Measurements from ENCODE around the gene ADAM20. TPM values are rescaled to one million over a fixed set of nuclear protein-coding genes. Genes with fewer than 3 reads are reported as not detected.
"Not testable (repeated sequence)": the region's sequence is repeated elsewhere in the genome, so short reads cannot be mapped to it uniquely, and the experiment has no call there.

The ADAM20 gene
- total and polyA plus RNA-seq, 4 experiments from 2014 or later, result 1.6 to 1.7 TPM; not detected in 2

DNA sequence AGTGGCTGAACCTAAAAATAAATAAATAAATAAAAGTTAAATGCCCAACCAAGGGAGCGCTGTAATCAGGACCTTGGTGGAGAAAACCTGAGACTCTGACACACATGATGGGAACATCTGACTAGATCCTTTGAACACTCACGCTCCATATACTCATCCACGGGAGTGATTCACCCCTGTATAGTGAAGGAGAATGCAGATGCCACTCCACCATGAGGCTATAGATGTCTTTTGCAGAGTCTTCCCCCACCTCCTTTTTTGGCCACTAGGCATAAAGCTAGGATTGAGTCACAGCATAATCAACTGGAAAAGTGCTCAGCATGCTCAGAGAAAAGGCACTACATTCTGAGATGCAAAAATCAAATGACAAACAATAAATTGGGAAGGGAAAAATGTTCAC is 19.0 kb downstream of the ADAM20 start:
- Histone ChIP-seq H3K9me3 (ENCODE audit: control insufficient read depth in 1 of 2, low read length in 2 of 2) (peaks cover 0 to 6% of the 10 kb centered on the region in 2 donors), H3K27me3 (ENCODE audit: insufficient read depth, low read length) (no peaks in the 10 kb centered on the region), H3K4me3 (ENCODE audit: low read length in 2 of 2) (no peak overlapping the region), H3K4me1 (ENCODE audit: insufficient read depth, low read length) (no peaks in the 10 kb centered on the region), H3K27ac (ENCODE audit: low read depth, low read length) (no peak overlapping the region), H3K36me3 (ENCODE audit: insufficient read depth, low read length) (no peaks in the 10 kb centered on the region)
- Mint-ChIP-seq H3K36me3 (peaks cover 18 to 22% of the 10 kb centered on the region in 2 donors), H3K4me1 (peaks cover 8 to 14% (median 10%) of the 10 kb centered on the region in 4 donors), H3K9me3 (peaks cover 4 to 15% (median 9%) of the 10 kb centered on the region in 8 donors), H3K4me3 (no peak overlapping the region), H3K27ac (peak overlapping the region in 1 of 7 donors; percentile 32), H3K27me3 (no peaks in the 10 kb centered on the region)
- intact Hi-C loops (cut with micrococcal nuclease), result no loop called here
- POLR2A ChIA-PET (ENCODE audit: partially characterized antibody), result no interaction called here
- CTCF ChIA-PET (ENCODE audit: partially characterized antibody), result no interaction called here
- DNase-seq, result no peak

DNA sequence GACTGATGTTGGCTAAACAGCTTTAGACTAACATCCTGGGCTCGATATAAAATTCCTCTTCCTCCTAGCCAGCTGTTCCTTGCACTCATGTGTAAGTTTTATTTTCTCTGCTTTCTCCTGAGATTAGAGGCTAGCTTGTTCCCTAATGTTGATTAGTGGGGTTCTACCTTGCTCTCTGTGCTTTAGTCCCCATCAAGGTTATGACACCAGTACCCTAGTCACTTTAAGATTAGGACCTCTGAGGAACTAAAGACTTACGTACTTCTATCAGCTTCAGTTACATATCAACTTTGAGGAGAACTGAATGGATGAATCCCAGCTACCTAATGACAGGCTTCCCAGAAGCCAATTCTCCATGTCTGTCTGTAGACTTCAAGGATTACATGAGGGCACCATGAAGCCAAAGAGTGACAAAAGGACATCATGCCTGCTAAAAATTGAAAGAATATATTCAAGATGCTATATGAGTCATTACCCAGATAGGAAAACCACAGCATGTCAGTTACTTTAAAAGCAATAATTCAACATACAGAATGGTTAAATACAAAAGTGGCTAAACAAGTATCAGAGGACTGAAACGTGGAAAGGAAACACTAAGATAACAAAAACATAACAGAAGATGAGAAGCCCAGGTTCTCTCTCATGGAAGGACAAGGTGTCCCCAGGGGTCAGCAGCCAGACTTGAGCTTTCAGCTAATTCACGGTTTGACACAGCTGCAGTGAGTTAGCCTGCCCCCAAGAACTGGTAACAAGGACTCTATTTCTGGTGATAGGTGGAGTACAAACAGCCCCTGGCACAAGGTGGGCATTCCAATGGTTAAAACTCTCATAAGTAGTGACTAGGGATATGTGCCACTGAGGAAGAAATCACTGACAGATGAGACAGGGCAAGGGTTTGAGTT is 20.4 kb downstream of the ADAM20 start:
- H3K4me1 ChIP-seq (ENCODE audit: insufficient read depth, low read length), result no peaks in the 10 kb centered on the region
- no peaks in the 10 kb centered on the region for H3K27me3 ChIP-seq (ENCODE audit: insufficient read depth, low read length)
- no peak overlapping the region for H3K4me3 ChIP-seq (ENCODE audit: low read length in 2 of 2)
- H3K36me3 ChIP-seq (ENCODE audit: insufficient read depth, low read length), result no peaks in the 10 kb centered on the region
- CTCF ChIA-PET (ENCODE audit: partially characterized antibody), result no interaction called here
- Mint-ChIP-seq H3K4me1 (peaks cover 8 to 14% (median 10%) of the 10 kb centered on the region in 4 donors), H3K27me3 (no peaks in the 10 kb centered on the region), H3K9me3 (peaks cover 3 to 16% (median 7%) of the 10 kb centered on the region in 8 donors), H3K4me3 (no peak overlapping the region), H3K36me3 (peaks cover 14 to 21% of the 10 kb centered on the region in 2 donors), H3K27ac (peak overlapping the region in 2 of 7 donors; percentile 40 to 43)
- no peaks in the 10 kb centered on the region for H3K9me3 ChIP-seq (ENCODE audit: control insufficient read depth in 1 of 2, low read length in 2 of 2)
- POLR2A ChIA-PET (ENCODE audit: partially characterized antibody), result interaction anchor here (1.2 kb wide), 1 partner anchor 15 kb away, joined by 4 read pairs; no protein-coding TSS in a partner anchor
- DNase-seq, result no peak
- no peak overlapping the region for H3K27ac ChIP-seq (ENCODE audit: low read depth, low read length)
- intact Hi-C loops (cut with micrococcal nuclease), result no loop called here

GRCh38 chr14:70498191-70498590 is 36.6 kb downstream of the ADAM20 start:
- H3K9me3 Mint-ChIP-seq, result peaks cover 0 to 28% (median 10%) of the 10 kb centered on the region in 8 donors
- POLR2A ChIA-PET (ENCODE audit: partially characterized antibody), result no interaction called here

DNA sequence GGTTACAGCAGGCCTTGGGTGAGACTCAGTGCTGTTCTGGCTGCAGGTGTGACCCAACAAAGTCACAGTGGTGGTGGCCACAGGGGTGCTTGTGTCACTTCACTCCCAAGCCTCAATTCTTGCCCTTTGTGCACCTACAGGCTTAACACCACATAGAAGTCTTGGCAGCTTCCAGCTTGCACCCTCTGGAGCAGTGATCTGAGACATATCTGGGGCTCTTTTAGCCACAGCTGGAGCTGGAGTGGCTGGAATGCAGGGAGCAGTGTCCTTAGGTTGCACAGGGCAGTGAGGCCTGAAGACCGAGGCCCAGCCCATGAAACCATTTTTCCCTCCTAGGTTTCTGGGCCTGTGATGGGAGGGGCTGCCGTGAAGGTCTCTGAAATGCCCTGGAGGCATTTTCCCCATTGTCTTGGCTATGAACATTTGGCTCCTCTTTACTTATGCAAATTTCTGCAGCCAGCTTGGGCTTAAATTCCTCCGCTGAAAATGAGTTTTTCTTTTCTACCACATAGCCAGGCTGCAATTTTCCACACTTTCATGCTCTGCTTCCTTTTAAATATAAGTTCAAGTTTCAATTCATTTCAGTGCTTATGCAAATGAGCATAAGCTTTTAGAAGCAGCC is 45.1 kb downstream of the ADAM20 start:
- ChIA-PET POLR2A (ENCODE audit: partially characterized antibody) (no interaction called here), CTCF (ENCODE audit: partially characterized antibody) (no interaction called here)
- Mint-ChIP-seq H3K4me3 (no peak overlapping the region), H3K27ac (no peak overlapping the region), H3K4me1 (no peaks in the 10 kb centered on the region), H3K27me3 (no peaks in the 10 kb centered on the region), H3K9me3 (peaks cover 0 to 65% (median 45%) of the 10 kb centered on the region in 8 donors), H3K36me3 (peaks cover 43 to 70% of the 10 kb centered on the region in 2 donors)
- Histone ChIP-seq H3K4me3 (ENCODE audit: low read length in 2 of 2) (no peak overlapping the region), H3K27me3 (ENCODE audit: insufficient read depth, low read length) (no peaks in the 10 kb centered on the region), H3K4me1 (ENCODE audit: insufficient read depth, low read length) (no peaks in the 10 kb centered on the region), H3K9me3 (ENCODE audit: control insufficient read depth in 1 of 2, low read length in 2 of 2) (peaks cover 0 to 18% of the 10 kb centered on the region in 2 donors), H3K36me3 (ENCODE audit: insufficient read depth, low read length) (no peaks in the 10 kb centered on the region), H3K27ac (ENCODE audit: low read depth, low read length) (no peak overlapping the region)
- intact Hi-C loops (cut with micrococcal nuclease), result no loop called here
- DNase-seq, result no peak

More at GRCh38 chr14:70498191-70498590, 36.6 kb downstream of the ADAM20 start:
- H3K4me3 Mint-ChIP-seq, result no peak overlapping the region
- H3K4me3 ChIP-seq (ENCODE audit: low read length in 2 of 2), result no peak overlapping the region
- H3K27ac Mint-ChIP-seq, result no peak overlapping the region
- DNase-seq, result no peak
- intact Hi-C loops (cut with micrococcal nuclease), result no loop called here
- H3K27ac ChIP-seq (ENCODE audit: low read depth, low read length), result no peak overlapping the region
- CTCF ChIA-PET (ENCODE audit: partially characterized antibody), result no interaction called here
- H3K4me1 ChIP-seq (ENCODE audit: insufficient read depth, low read length), result no peaks in the 10 kb centered on the region
- H3K36me3 ChIP-seq (ENCODE audit: insufficient read depth, low read length), result no peaks in the 10 kb centered on the region
- H3K4me1 Mint-ChIP-seq, result peaks cover 0 to 3% (median under 1%) of the 10 kb centered on the region in 4 donors
- H3K9me3 ChIP-seq (ENCODE audit: control insufficient read depth in 1 of 2, low read length in 2 of 2), result no peaks in the 10 kb centered on the region
- H3K27me3 Mint-ChIP-seq, result no peaks in the 10 kb centered on the region
- no peaks in the 10 kb centered on the region for H3K27me3 ChIP-seq (ENCODE audit: insufficient read depth, low read length)
- peaks cover 36 to 56% of the 10 kb centered on the region in 2 donors for H3K36me3 Mint-ChIP-seq

DNA sequence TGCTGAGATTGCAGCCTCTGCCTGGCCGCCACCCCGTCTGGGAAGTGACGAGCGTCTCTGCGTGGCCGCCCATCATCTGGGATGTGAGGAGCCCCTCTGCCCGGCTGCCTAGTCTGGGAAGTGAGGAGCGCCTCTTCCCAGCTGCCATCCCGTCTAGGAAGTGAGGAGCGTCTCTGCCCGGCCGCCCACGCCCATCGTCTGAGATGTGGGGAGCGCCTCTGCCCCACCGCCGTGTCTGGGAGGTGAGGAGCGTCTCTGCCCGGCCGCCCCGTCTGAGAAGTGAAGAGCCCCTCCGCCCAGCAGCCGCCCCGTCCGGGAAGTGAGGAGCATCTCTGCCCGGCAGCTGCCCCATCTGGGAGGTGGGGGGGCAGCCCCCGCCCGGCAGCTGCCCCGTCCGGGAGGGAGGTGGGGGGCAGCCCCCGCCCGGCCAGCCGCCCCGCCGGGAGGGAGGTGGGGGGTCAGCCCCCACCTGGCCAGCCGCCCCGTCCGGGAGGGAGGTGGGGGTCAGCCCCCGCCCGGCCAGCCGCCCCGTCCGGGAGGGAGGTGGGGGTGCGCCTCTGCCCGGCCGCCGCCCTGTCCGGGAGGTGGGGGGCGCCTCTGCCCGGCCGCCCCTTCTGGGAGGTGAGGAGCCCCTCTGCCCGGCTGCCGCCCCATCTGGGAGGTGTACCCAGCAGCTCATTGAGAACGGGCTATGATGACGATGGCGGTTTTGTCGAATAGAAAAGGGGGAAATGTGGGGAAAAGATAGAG is 57.3 kb downstream of the ADAM20 start:
- intact Hi-C loops (cut with micrococcal nuclease); H3K27me3 ChIP-seq (ENCODE audit: insufficient read depth, low read length); DNase-seq; POLR2A ChIA-PET (ENCODE audit: partially characterized antibody); H3K4me3 Mint-ChIP-seq; H3K27ac Mint-ChIP-seq; H3K4me1 Mint-ChIP-seq; CTCF ChIA-PET (ENCODE audit: partially characterized antibody); H3K4me3 ChIP-seq (ENCODE audit: low read length in 2 of 2); H3K27ac ChIP-seq (ENCODE audit: low read depth, low read length); H3K36me3 ChIP-seq (ENCODE audit: insufficient read depth, low read length); H3K9me3 ChIP-seq (ENCODE audit: control insufficient read depth in 1 of 2, low read length in 2 of 2); H3K27me3 Mint-ChIP-seq; H3K4me1 ChIP-seq (ENCODE audit: insufficient read depth, low read length): not testable (repeated sequence)
- Mint-ChIP-seq H3K9me3 (peaks cover 0 to 15% (median 2%) of the 10 kb centered on the region in 8 donors), H3K36me3 (peaks cover 3 to 35% of the 10 kb centered on the region in 2 donors)

GRCh38 chr14:70475459-70475858 is 59.3 kb downstream of the ADAM20 start:
- Mint-ChIP-seq H3K9me3 (peaks cover 0 to 15% (median 2%) of the 10 kb centered on the region in 8 donors), H3K36me3 (peaks cover 11 to 51% of the 10 kb centered on the region in 2 donors)
- H3K27ac Mint-ChIP-seq; H3K4me3 Mint-ChIP-seq; H3K4me3 ChIP-seq (ENCODE audit: low read length in 2 of 2); CTCF ChIA-PET (ENCODE audit: partially characterized antibody); H3K27me3 Mint-ChIP-seq; POLR2A ChIA-PET (ENCODE audit: partially characterized antibody); H3K27me3 ChIP-seq (ENCODE audit: insufficient read depth, low read length); intact Hi-C loops (cut with micrococcal nuclease); H3K36me3 ChIP-seq (ENCODE audit: insufficient read depth, low read length); H3K27ac ChIP-seq (ENCODE audit: low read depth, low read length); H3K4me1 Mint-ChIP-seq; DNase-seq; H3K4me1 ChIP-seq (ENCODE audit: insufficient read depth, low read length); H3K9me3 ChIP-seq (ENCODE audit: control insufficient read depth in 1 of 2, low read length in 2 of 2): not testable (repeated sequence)

- H3K27ac ChIP-seq (ENCODE audit: low read depth, low read length), result no peak overlapping the region
- Mint-ChIP-seq H3K4me3 (no peak overlapping the region), H3K27me3 (no peaks in the 10 kb centered on the region), H3K4me1 (no peaks in the 10 kb centered on the region), H3K9me3 (peaks cover 0 to 8% (median 1%) of the 10 kb centered on the region in 8 donors), H3K36me3 (peaks cover 17 to 59% of the 10 kb centered on the region in 2 donors), H3K27ac (no peak overlapping the region)
- H3K36me3 ChIP-seq (ENCODE audit: insufficient read depth, low read length), result no peaks in the 10 kb centered on the region
- no peaks in the 10 kb centered on the region for H3K4me1 ChIP-seq (ENCODE audit: insufficient read depth, low read length)
- H3K9me3 ChIP-seq (ENCODE audit: control insufficient read depth in 1 of 2, low read length in 2 of 2), result no peaks in the 10 kb centered on the region
- no peaks in the 10 kb centered on the region for H3K27me3 ChIP-seq (ENCODE audit: insufficient read depth, low read length)
- no peak for DNase-seq
- intact Hi-C loops (cut with micrococcal nuclease), result no loop called here
- no peak overlapping the region for H3K4me3 ChIP-seq (ENCODE audit: low read length in 2 of 2)
- ChIA-PET CTCF (ENCODE audit: partially characterized antibody) (no interaction called here), POLR2A (ENCODE audit: partially characterized antibody) (no interaction called here)
These were observed 61.0 kb downstream of the ADAM20 start for GRCh38 chr14:70473825-70474224.

Data from CD4-positive, alpha-beta memory T cell (primary cell).